ENCODE data around the gene TMEM120A. TPM values are rescaled to one million over a fixed set of nuclear protein-coding genes. Genes with fewer than 3 reads are reported as not detected.

TMEM120A gene
- total and polyA plus RNA-seq, 4 donors = 15.7 to 90.1 (median 57.6) TPM

GRCh38 chr7:75967487-75967997 is 26.9 kb downstream of the TMEM120A start:
- 28 to 30% methylated on average over 13 of the region's 13 CpGs for WGBS, 2 donors
- peak; percentile 84 to 91 (median 91) for DNase-seq

DNA sequence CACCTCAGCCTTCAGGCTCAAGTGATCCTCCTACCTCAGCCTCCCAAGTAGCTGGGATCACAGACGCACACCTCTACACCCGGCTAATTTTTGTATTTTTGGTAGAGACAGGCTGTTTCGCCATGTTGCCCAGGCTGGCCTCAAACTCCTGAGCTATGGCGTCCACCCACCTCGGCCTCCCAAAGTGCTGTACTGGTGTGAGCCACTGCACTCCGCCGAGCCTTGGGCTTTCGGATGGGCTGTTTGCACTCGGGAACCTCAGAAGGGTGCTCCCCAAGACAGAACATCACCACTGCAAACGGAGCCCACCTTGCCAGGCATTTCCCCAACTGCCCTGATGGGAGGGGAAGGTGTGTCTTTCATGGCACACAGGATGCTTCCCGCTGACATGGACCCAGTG is 27.3 kb downstream of the TMEM120A start:
- ATAC-seq (ENCODE audit: insufficient read depth, low FRiP score) (no peak), DNase-seq (peak in 1 of 3 donors; percentile 6)
- no peaks in the 10 kb centered on the region for H3K9me3 ChIP-seq (ENCODE audit: control insufficient read depth in 4 of 4, insufficient read depth in 3 of 4, low read length in 3 of 4)
- WGBS, 2 donors = 89 to 91% methylated on average over 11 of the region's 11 CpGs
- peaks cover 10 to 29% (median 21%) of the 10 kb centered on the region in 5 donors for H3K4me1 ChIP-seq (ENCODE audit: control insufficient read depth in 5 of 5, insufficient read depth in 5 of 5, low read length in 5 of 5)
- peak overlapping the region; percentile 45 to 73 for H3K27ac ChIP-seq (ENCODE audit: low read depth in 1 of 2, low read length in 1 of 2)
- peaks cover 0 to 12% (median 1%) of the 10 kb centered on the region in 4 donors for H3K36me3 ChIP-seq (ENCODE audit: control insufficient read depth in 4 of 4, insufficient read depth in 4 of 4, low read length in 4 of 4)
- TF ChIP-seq CTCF (IDR thresholded peaks at IDR 0.05; ENCODE audit: control extremely low read depth, extremely low read depth) = no peak
- H3K4me3 ChIP-seq = no peak overlapping the region
- H3K27me3 ChIP-seq (ENCODE audit: control insufficient read depth in 3 of 3, insufficient read depth in 3 of 3, low read length in 2 of 3) = no peaks in the 10 kb centered on the region
- no peak overlapping the region for H3K9ac ChIP-seq (ENCODE audit: insufficient read depth in 1 of 2, low read length in 2 of 2)

More at GRCh38 chr7:75967487-75967997, 26.9 kb downstream of the TMEM120A start:
- no peak overlapping the region for H3K4me3 ChIP-seq
- H3K9ac ChIP-seq (ENCODE audit: insufficient read depth in 1 of 2, low read length in 2 of 2) = peak overlapping the region in 1 of 2 donors; percentile 23
- no peaks in the 10 kb centered on the region for H3K27me3 ChIP-seq (ENCODE audit: control insufficient read depth in 3 of 3, insufficient read depth in 3 of 3, low read length in 2 of 3)
- H3K4me1 ChIP-seq (ENCODE audit: control insufficient read depth in 5 of 5, insufficient read depth in 5 of 5, low read length in 5 of 5) = peaks cover 10 to 30% (median 18%) of the 10 kb centered on the region in 5 donors
- peak overlapping the region; percentile 34 to 73 for H3K27ac ChIP-seq (ENCODE audit: low read depth in 1 of 2, low read length in 1 of 2)
- H3K9me3 ChIP-seq (ENCODE audit: control insufficient read depth in 4 of 4, insufficient read depth in 3 of 4, low read length in 3 of 4) = no peaks in the 10 kb centered on the region
- no peak for TF ChIP-seq CTCF (IDR thresholded peaks at IDR 0.05; ENCODE audit: control extremely low read depth, extremely low read depth)
- no peak for ATAC-seq (ENCODE audit: insufficient read depth, low FRiP score)
- H3K36me3 ChIP-seq (ENCODE audit: control insufficient read depth in 4 of 4, insufficient read depth in 4 of 4, low read length in 4 of 4) = peaks cover 0 to 13% (median 1%) of the 10 kb centered on the region in 4 donors

DNA sequence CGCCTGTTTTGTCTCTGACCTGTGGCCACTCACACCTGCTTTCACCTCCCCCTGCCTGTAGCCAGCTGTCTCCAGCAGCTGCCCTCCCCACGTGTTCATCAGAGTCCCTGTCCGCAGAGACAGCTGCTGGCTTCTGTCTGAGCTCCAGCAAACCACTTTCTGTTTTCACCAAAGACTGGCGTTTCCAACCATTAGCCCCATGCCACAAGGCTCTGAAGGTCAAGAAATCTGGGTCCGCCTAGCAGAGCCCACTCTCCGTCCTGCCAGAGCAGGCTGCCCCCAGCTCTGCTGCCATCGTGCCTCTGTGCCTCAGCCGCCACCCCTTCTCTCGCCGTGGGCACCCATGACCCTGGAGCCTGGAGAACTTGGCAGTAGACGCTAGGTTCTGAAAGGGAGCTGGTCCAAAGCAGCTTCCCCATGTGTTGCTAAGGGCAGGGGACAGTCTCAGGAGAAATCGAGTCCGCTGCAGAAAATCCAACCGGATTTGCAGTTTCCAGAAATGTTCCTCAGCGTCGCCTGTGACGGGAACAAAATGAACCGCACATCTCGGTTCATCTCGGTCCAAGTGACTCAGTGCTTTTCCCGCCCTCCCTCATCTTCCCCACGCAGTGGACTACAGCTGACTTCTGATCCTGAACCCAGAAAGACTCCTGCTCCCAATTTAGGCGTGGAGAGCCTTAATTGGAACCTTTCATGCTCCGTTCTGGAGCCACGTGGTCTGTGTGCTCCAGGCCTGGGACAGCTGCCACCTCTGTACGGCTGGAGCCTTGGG is 28.0 kb downstream of the TMEM120A start:
- Histone ChIP-seq H3K4me3 (no peak overlapping the region), H3K4me1 (ENCODE audit: control insufficient read depth in 5 of 5, insufficient read depth in 5 of 5, low read length in 5 of 5) (peaks cover 10 to 28% (median 21%) of the 10 kb centered on the region in 5 donors), H3K9ac (ENCODE audit: insufficient read depth in 1 of 2, low read length in 2 of 2) (no peak overlapping the region), H3K9me3 (ENCODE audit: control insufficient read depth in 4 of 4, insufficient read depth in 3 of 4, low read length in 3 of 4) (no peaks in the 10 kb centered on the region), H3K27me3 (ENCODE audit: control insufficient read depth in 3 of 3, insufficient read depth in 3 of 3, low read length in 2 of 3) (no peaks in the 10 kb centered on the region), H3K36me3 (ENCODE audit: control insufficient read depth in 4 of 4, insufficient read depth in 4 of 4, low read length in 4 of 4) (peaks cover 0 to 15% (median 2%) of the 10 kb centered on the region in 4 donors), H3K27ac (ENCODE audit: low read depth in 1 of 2, low read length in 1 of 2) (peak overlapping the region; percentile 45 to 84)
- 71 to 84% methylated on average over 26 of the region's 26 CpGs for WGBS, 2 donors
- no peak for TF ChIP-seq CTCF (IDR thresholded peaks at IDR 0.05; ENCODE audit: control extremely low read depth, extremely low read depth)
- ATAC-seq (ENCODE audit: insufficient read depth, low FRiP score) = peak; percentile 56
- no peak for DNase-seq

Measured in lung (tissue), 12 donors.